Mesothelial cell of epicardium (in vitro differentiated cells): ENCODE results near the gene C22orf23. TPM values are rescaled to one million over a fixed set of nuclear protein-coding genes. Genes with fewer than 3 reads are reported as not detected.
A peak's percentile ranks its signal among the peaks of the same experiment; 100 is the strongest.
"Not testable (repeated sequence)": the region's sequence is repeated elsewhere in the genome, so short reads cannot be mapped to it uniquely, and the experiment has no call there.

ENCODE experiments used
- DNase-seq, 2 experiments: peaks; one replicate each; pipeline ENCODE4 v3.0.0; 2021; ENCODE audit warnings: low spot score in 2 of 2; ENCODE audit not compliant: unreplicated experiment in 2 of 2
- H3K27ac Mint-ChIP-seq: 2 replicates; pipeline ENCODE4 v1.8.0; 2021; ENCODE audit warnings: mixed read lengths
- H3K27me3 Mint-ChIP-seq: 2 replicates; pipeline ENCODE4 v1.8.0; 2021; ENCODE audit warnings: low read depth, mixed read lengths
- H3K36me3 Mint-ChIP-seq: 2 replicates; pipeline ENCODE4 v1.8.0; 2021; ENCODE audit warnings: mixed read lengths
- H3K4me1 Mint-ChIP-seq: 2 replicates; pipeline ENCODE4 v1.8.0; 2021; ENCODE audit warnings: mixed read lengths
- H3K4me3 Mint-ChIP-seq: 2 replicates; pipeline ENCODE4 v1.8.0; 2021; ENCODE audit warnings: mild to moderate bottlenecking, moderate library complexity, mixed read lengths
- H3K9me3 Mint-ChIP-seq: 2 replicates; pipeline ENCODE4 v1.8.0; 2021; ENCODE audit warnings: mixed read lengths
- CTCF ChIP-seq: fragments of 200-600 bp; sonication (generic); IDR thresholded peaks from one replicate; pipeline ENCODE4 v1.5.0; 2021; ENCODE audit warnings: antibody characterized with exemption; ENCODE audit not compliant: unreplicated experiment
- total RNA-seq: library from RNA; stranded (reverse); gene quantifications from 3 replicates; pipeline ENCODE4 v1.2.1, GENCODE V29; 2021

Gene C22orf23
- total RNA-seq, 1 donor from 2014 or later, result 0.40 TPM

- H3K4me1 Mint-ChIP-seq, result peaks cover 22% of the 10 kb centered on the region
These were observed 352 bp downstream of the C22orf23 start for GRCh38 chr22:37953062-37953436.

GRCh38 chr22:37952629-37953028 is 772 bp downstream of the C22orf23 start:
- peak overlapping the region; percentile 99 for H3K4me3 Mint-ChIP-seq
- DNase-seq, H3K27ac Mint-ChIP-seq, H3K9me3 Mint-ChIP-seq: not testable (repeated sequence)
- H3K4me1 Mint-ChIP-seq, result peaks cover 22% of the 10 kb centered on the region
- H3K27me3 Mint-ChIP-seq, result peaks cover 16% of the 10 kb centered on the region
- peaks cover 11% of the 10 kb centered on the region for H3K36me3 Mint-ChIP-seq

More at GRCh38 chr22:37953062-37953436, 352 bp downstream of the C22orf23 start:
- peak overlapping the region; percentile 99 for H3K4me3 Mint-ChIP-seq
- H3K27me3 Mint-ChIP-seq, result peaks cover 16% of the 10 kb centered on the region
- no peak for DNase-seq
- peaks cover 13% of the 10 kb centered on the region for H3K36me3 Mint-ChIP-seq
- TF ChIP-seq CTCF, result no peak
- H3K27ac Mint-ChIP-seq, result peak overlapping the region; percentile 94
- no peaks in the 10 kb centered on the region for H3K9me3 Mint-ChIP-seq

- Mint-ChIP-seq H3K4me1 (peaks cover 22% of the 10 kb centered on the region), H3K36me3 (no peaks in the 10 kb centered on the region), H3K4me3 (no peak overlapping the region), H3K27me3 (peaks cover 16% of the 10 kb centered on the region), H3K9me3 (no peaks in the 10 kb centered on the region), H3K27ac (no peak overlapping the region)
- no peak for TF ChIP-seq CTCF
- no peak for DNase-seq
These were observed 2.1 kb downstream of the C22orf23 start for GRCh38 chr22:37951305-37951704.

- H3K27ac Mint-ChIP-seq, H3K4me1 Mint-ChIP-seq, H3K27me3 Mint-ChIP-seq, H3K9me3 Mint-ChIP-seq, DNase-seq, H3K4me3 Mint-ChIP-seq, H3K36me3 Mint-ChIP-seq: not testable (repeated sequence)
These were observed 6.1 kb downstream of the C22orf23 start for GRCh38 chr22:37947142-37947795.

GRCh38 chr22:37944423-37944822 is 9.0 kb downstream of the C22orf23 start:
- peaks cover 19% of the 10 kb centered on the region for H3K36me3 Mint-ChIP-seq
- H3K4me1 Mint-ChIP-seq, H3K9me3 Mint-ChIP-seq, H3K27me3 Mint-ChIP-seq, H3K4me3 Mint-ChIP-seq, DNase-seq, H3K27ac Mint-ChIP-seq: not testable (repeated sequence)

GRCh38 chr22:37943825-37944198 is 9.6 kb downstream of the C22orf23 start:
- Mint-ChIP-seq H3K4me1 (no peaks in the 10 kb centered on the region), H3K36me3 (peaks cover 21% of the 10 kb centered on the region), H3K27me3 (no peaks in the 10 kb centered on the region), H3K27ac (no peak overlapping the region), H3K4me3 (no peak overlapping the region), H3K9me3 (no peaks in the 10 kb centered on the region)
- DNase-seq, result no peak
- no peak for TF ChIP-seq CTCF

- no peak for DNase-seq
- H3K36me3 Mint-ChIP-seq, result peaks cover 21% of the 10 kb centered on the region
- H3K27me3 Mint-ChIP-seq, result no peaks in the 10 kb centered on the region
- no peak for TF ChIP-seq CTCF
- no peaks in the 10 kb centered on the region for H3K4me1 Mint-ChIP-seq
- no peak overlapping the region for H3K4me3 Mint-ChIP-seq
- H3K9me3 Mint-ChIP-seq, result no peaks in the 10 kb centered on the region
- no peak overlapping the region for H3K27ac Mint-ChIP-seq
These were observed 10.1 kb downstream of the C22orf23 start for GRCh38 chr22:37943136-37943824.
